ENCODE measurements around the gene NAAA.

The NAAA gene

DNA sequence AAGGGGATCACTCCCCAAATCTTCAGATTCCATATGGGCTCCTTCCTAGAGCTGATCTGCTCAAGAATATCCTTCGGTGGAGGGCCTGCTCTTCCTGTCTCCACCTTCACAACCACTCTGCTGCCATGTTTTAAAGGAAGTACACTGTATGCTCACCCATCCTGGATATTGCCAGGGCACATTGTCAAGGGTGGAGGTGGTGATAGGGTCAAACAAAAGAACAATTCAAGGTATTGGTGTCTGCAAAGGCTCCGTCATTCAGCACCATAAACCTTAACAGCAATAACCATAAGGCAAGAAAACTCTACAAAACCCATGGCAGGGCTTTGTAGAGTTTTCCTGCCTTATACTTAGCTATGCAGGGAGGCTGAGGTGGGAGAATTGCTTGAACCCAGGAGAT, 18.9 kb downstream of the NAAA start:
- H3K27me3 ChIP-seq (ENCODE audit: control insufficient read depth in 1 of 2, insufficient read depth in 1 of 2, low read length in 2 of 2): no peaks in the 10 kb centered on the region
- no peak overlapping the region for H2BK5ac ChIP-seq (ENCODE audit: low read depth, low read length, poor library complexity, severe bottlenecking)
- H3K36me3 ChIP-seq (ENCODE audit: control insufficient read depth in 1 of 2, insufficient read depth in 2 of 2, low read depth in 1 of 2, low read length in 2 of 2): peaks cover 32 to 69% of the 10 kb centered on the region in 2 experiments
- no peak overlapping the region for H3K9ac ChIP-seq (ENCODE audit: low read length)
- H2AK5ac ChIP-seq (ENCODE audit: low read length, severe bottlenecking): no peak overlapping the region
- H3K9me3 ChIP-seq (ENCODE audit: control insufficient read depth, low read length): no peaks in the 10 kb centered on the region
- H3K4me2 ChIP-seq (ENCODE audit: low read length, poor library complexity, severe bottlenecking): no peak overlapping the region
- no peaks in the 10 kb centered on the region for H3K4me1 ChIP-seq (ENCODE audit: control insufficient read depth, insufficient read depth, low read depth, low read length)
- no peak for DNase-seq
- H3K4ac ChIP-seq (ENCODE audit: low read depth in 1 of 2, low read length in 2 of 2): no peak overlapping the region
- WGBS: 80% methylated on average over 1 of the region's 2 CpGs
- H3K23ac ChIP-seq (ENCODE audit: low read length in 2 of 2): no peak overlapping the region
- H2AFZ ChIP-seq (ENCODE audit: low read depth, low read length): no peak overlapping the region
- H2BK120ac ChIP-seq (ENCODE audit: low read depth, low read length): no peak overlapping the region
- H3K18ac ChIP-seq (ENCODE audit: low read depth in 1 of 2, low read length in 2 of 2): no peak overlapping the region
- no peak overlapping the region for H2BK12ac ChIP-seq (ENCODE audit: low read length in 2 of 2)
- H4K91ac ChIP-seq (ENCODE audit: low read length): no peak overlapping the region
- H3K4me3 ChIP-seq (ENCODE audit: insufficient read depth in 1 of 2, low read depth in 1 of 2, low read length in 2 of 2): no peak overlapping the region
- H3K79me1 ChIP-seq (replicated peaks; ENCODE audit: low read length, poor library complexity, severe bottlenecking): no peaks in the 10 kb centered on the region
- H2BK15ac ChIP-seq (ENCODE audit: low read depth, poor library complexity, severe bottlenecking): no peak overlapping the region
- no peak overlapping the region for H3K27ac ChIP-seq (ENCODE audit: low read length, poor library complexity, severe bottlenecking)
- no peak overlapping the region for H3K14ac ChIP-seq (ENCODE audit: low read length in 2 of 2)
- no peak overlapping the region for H4K8ac ChIP-seq (ENCODE audit: low read length)

DNA sequence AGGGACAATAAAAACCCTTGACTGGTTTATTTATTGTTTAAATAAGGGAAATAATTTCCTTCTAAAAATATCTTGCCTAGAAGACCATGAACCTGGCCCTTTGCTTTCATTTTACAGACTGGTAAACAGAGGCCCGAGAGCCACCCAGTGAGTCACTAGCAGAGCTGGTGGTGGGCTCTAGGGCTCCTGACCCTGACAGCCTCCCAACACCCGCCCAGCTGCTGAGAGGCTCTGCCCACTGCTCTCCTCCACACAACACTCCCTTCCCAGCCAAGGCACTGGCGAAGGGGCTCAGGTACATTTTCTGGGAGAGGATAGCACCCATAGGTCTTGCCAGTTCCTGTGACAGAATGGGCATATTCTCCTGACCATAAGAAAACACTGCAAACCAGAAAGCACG, 20.5 kb downstream of the NAAA start:
- Histone ChIP-seq H2BK120ac (ENCODE audit: low read depth, low read length) (no peak overlapping the region), H2BK15ac (ENCODE audit: low read depth, poor library complexity, severe bottlenecking) (no peak overlapping the region), H3K14ac (ENCODE audit: low read length in 2 of 2) (no peak overlapping the region), H3K4me1 (ENCODE audit: control insufficient read depth, insufficient read depth, low read depth, low read length) (peaks cover 5% of the 10 kb centered on the region), H3K9ac (ENCODE audit: low read length) (no peak overlapping the region), H2BK12ac (ENCODE audit: low read length in 2 of 2) (no peak overlapping the region), H2AFZ (ENCODE audit: low read depth, low read length) (no peak overlapping the region), H3K23ac (ENCODE audit: low read length in 2 of 2) (no peak overlapping the region), H4K91ac (ENCODE audit: low read length) (no peak overlapping the region), H3K4me2 (ENCODE audit: low read length, poor library complexity, severe bottlenecking) (no peak overlapping the region), H3K4me3 (ENCODE audit: insufficient read depth in 1 of 2, low read depth in 1 of 2, low read length in 2 of 2) (no peak overlapping the region), H2AK5ac (ENCODE audit: low read length, severe bottlenecking) (no peak overlapping the region), H4K8ac (ENCODE audit: low read length) (no peak overlapping the region), H3K36me3 (ENCODE audit: control insufficient read depth in 1 of 2, insufficient read depth in 2 of 2, low read depth in 1 of 2, low read length in 2 of 2) (peaks cover 34 to 65% of the 10 kb centered on the region in 2 experiments), H3K4ac (ENCODE audit: low read depth in 1 of 2, low read length in 2 of 2) (no peak overlapping the region), H3K27me3 (ENCODE audit: control insufficient read depth in 1 of 2, insufficient read depth in 1 of 2, low read length in 2 of 2) (no peaks in the 10 kb centered on the region), H2BK5ac (ENCODE audit: low read depth, low read length, poor library complexity, severe bottlenecking) (no peak overlapping the region), H3K27ac (ENCODE audit: low read length, poor library complexity, severe bottlenecking) (no peak overlapping the region), H3K79me1 (replicated peaks; ENCODE audit: low read length, poor library complexity, severe bottlenecking) (no peaks in the 10 kb centered on the region), H3K9me3 (ENCODE audit: control insufficient read depth, low read length) (no peaks in the 10 kb centered on the region), H3K18ac (ENCODE audit: low read depth in 1 of 2, low read length in 2 of 2) (no peak overlapping the region)
- WGBS: 97% methylated on average over 4 of the region's 4 CpGs
- no peak for DNase-seq

DNA sequence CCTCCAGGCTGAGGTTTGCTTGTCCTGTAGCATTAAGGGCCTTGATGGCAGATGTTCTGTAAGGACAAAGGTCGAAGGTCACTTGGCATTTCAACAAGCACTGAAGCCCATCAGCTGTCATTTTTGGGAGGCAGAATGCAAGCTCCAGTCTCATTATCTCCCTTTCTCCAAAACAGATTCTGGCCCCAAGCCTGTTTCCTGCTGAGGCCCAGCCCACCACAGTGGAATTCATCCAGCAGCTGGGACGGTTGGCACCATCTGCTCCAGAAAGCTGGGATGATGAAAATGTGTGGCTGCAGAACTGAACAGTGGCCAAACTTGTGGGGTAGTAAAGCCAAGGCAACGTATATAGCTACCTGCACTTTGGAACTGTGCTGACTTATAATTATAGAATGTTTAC, 20.9 kb downstream of the NAAA start:
- H4K8ac ChIP-seq (ENCODE audit: low read length): no peak overlapping the region
- H3K4me1 ChIP-seq (ENCODE audit: control insufficient read depth, insufficient read depth, low read depth, low read length): peaks cover 6% of the 10 kb centered on the region
- no peak overlapping the region for H2AK5ac ChIP-seq (ENCODE audit: low read length, severe bottlenecking)
- no peak overlapping the region for H3K18ac ChIP-seq (ENCODE audit: low read depth in 1 of 2, low read length in 2 of 2)
- no peak overlapping the region for H3K14ac ChIP-seq (ENCODE audit: low read length in 2 of 2)
- H3K9ac ChIP-seq (ENCODE audit: low read length): no peak overlapping the region
- H2BK5ac ChIP-seq (ENCODE audit: low read depth, low read length, poor library complexity, severe bottlenecking): no peak overlapping the region
- DNase-seq: no peak
- no peak overlapping the region for H3K4me3 ChIP-seq (ENCODE audit: insufficient read depth in 1 of 2, low read depth in 1 of 2, low read length in 2 of 2)
- 80% methylated on average over 2 of the region's 3 CpGs for WGBS
- H3K4me2 ChIP-seq (ENCODE audit: low read length, poor library complexity, severe bottlenecking): no peak overlapping the region
- no peak overlapping the region for H2BK15ac ChIP-seq (ENCODE audit: low read depth, poor library complexity, severe bottlenecking)
- no peak overlapping the region for H2BK120ac ChIP-seq (ENCODE audit: low read depth, low read length)
- H3K27ac ChIP-seq (ENCODE audit: low read length, poor library complexity, severe bottlenecking): no peak overlapping the region
- no peak overlapping the region for H3K23ac ChIP-seq (ENCODE audit: low read length in 2 of 2)
- no peak overlapping the region for H2BK12ac ChIP-seq (ENCODE audit: low read length in 2 of 2)
- H3K79me1 ChIP-seq (replicated peaks; ENCODE audit: low read length, poor library complexity, severe bottlenecking): no peaks in the 10 kb centered on the region
- peaks cover 37 to 62% of the 10 kb centered on the region in 2 experiments for H3K36me3 ChIP-seq (ENCODE audit: control insufficient read depth in 1 of 2, insufficient read depth in 2 of 2, low read depth in 1 of 2, low read length in 2 of 2)
- H3K9me3 ChIP-seq (ENCODE audit: control insufficient read depth, low read length): no peaks in the 10 kb centered on the region
- H4K91ac ChIP-seq (ENCODE audit: low read length): no peak overlapping the region
- no peak overlapping the region for H2AFZ ChIP-seq (ENCODE audit: low read depth, low read length)
- H3K4ac ChIP-seq (ENCODE audit: low read depth in 1 of 2, low read length in 2 of 2): no peak overlapping the region
- no peaks in the 10 kb centered on the region for H3K27me3 ChIP-seq (ENCODE audit: control insufficient read depth in 1 of 2, insufficient read depth in 1 of 2, low read length in 2 of 2)

DNA sequence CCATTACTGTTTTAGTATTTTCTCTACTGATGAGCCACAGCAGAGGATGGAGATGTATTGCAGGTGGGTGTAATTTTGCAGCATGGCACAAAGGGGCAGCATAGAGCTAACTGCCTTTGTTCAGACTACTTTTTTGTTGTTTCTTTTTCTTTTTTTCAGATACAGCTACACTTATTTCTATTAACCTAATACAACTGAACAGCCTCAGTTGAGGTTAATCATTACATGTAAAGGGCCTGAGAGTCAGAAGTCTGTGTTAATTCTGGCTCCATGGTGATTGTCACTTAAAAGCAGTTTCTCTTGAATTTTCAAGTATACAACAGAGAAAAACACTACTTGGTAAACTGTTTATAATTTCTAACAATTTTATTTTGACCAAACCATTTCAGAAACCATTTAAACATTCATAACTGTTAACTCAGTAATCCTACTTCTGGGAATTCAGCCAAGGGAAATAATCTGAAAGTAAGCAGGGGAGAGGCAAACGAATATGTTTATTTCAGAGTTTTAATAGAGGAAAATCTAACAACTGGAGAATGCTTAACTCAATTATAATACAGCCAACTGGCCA, 24.6 kb downstream of the NAAA start:
- WGBS: no CpG with 5 or more reads among the region's 1 CpG
- H3K4ac ChIP-seq (ENCODE audit: low read depth in 1 of 2, low read length in 2 of 2): no peak overlapping the region
- H3K9me3 ChIP-seq (ENCODE audit: control insufficient read depth, low read length): no peaks in the 10 kb centered on the region
- peaks cover 6% of the 10 kb centered on the region for H3K4me1 ChIP-seq (ENCODE audit: control insufficient read depth, insufficient read depth, low read depth, low read length)
- H3K18ac ChIP-seq (ENCODE audit: low read depth in 1 of 2, low read length in 2 of 2): no peak overlapping the region
- no peak overlapping the region for H3K4me3 ChIP-seq (ENCODE audit: insufficient read depth in 1 of 2, low read depth in 1 of 2, low read length in 2 of 2)
- no peak overlapping the region for H2BK15ac ChIP-seq (ENCODE audit: low read depth, poor library complexity, severe bottlenecking)
- H3K27ac ChIP-seq (ENCODE audit: low read length, poor library complexity, severe bottlenecking): peak overlapping the region; percentile 74
- H3K27me3 ChIP-seq (ENCODE audit: control insufficient read depth in 1 of 2, insufficient read depth in 1 of 2, low read length in 2 of 2): no peaks in the 10 kb centered on the region
- H2AK5ac ChIP-seq (ENCODE audit: low read length, severe bottlenecking): no peak overlapping the region
- no peak overlapping the region for H2BK12ac ChIP-seq (ENCODE audit: low read length in 2 of 2)
- peak; percentile 62 for DNase-seq
- no peak overlapping the region for H4K8ac ChIP-seq (ENCODE audit: low read length)
- H2AFZ ChIP-seq (ENCODE audit: low read depth, low read length): no peak overlapping the region
- H3K79me1 ChIP-seq (replicated peaks; ENCODE audit: low read length, poor library complexity, severe bottlenecking): peaks cover 2% of the 10 kb centered on the region
- H3K36me3 ChIP-seq (ENCODE audit: control insufficient read depth in 1 of 2, insufficient read depth in 2 of 2, low read depth in 1 of 2, low read length in 2 of 2): peaks cover 30 to 35% of the 10 kb centered on the region in 2 experiments
- no peak overlapping the region for H2BK120ac ChIP-seq (ENCODE audit: low read depth, low read length)
- no peak overlapping the region for H2BK5ac ChIP-seq (ENCODE audit: low read depth, low read length, poor library complexity, severe bottlenecking)
- no peak overlapping the region for H3K14ac ChIP-seq (ENCODE audit: low read length in 2 of 2)
- no peak overlapping the region for H3K23ac ChIP-seq (ENCODE audit: low read length in 2 of 2)
- H4K91ac ChIP-seq (ENCODE audit: low read length): no peak overlapping the region
- H3K9ac ChIP-seq (ENCODE audit: low read length): peak overlapping the region; percentile 52
- H3K4me2 ChIP-seq (ENCODE audit: low read length, poor library complexity, severe bottlenecking): no peak overlapping the region
